WTC11 (cell line): ENCODE measurements around the gene NAXD.

Experiments
- CREM ChIP-seq: sonication (generic); formaldehyde crosslinking; IDR thresholded peaks from 2 replicates; pipeline ENCODE4 v1.8.1; 2022; ENCODE audit warnings: mild to moderate bottlenecking, missing genetic modification reagents, moderate library complexity
- ELF4 ChIP-seq: sonication (generic); formaldehyde crosslinking; IDR thresholded peaks from 2 replicates; pipeline ENCODE4 v1.8.1; 2022; ENCODE audit warnings: low read depth, mild to moderate bottlenecking, moderate library complexity, missing genetic modification reagents
- FOXP1 ChIP-seq: sonication (generic); formaldehyde crosslinking; IDR thresholded peaks from 2 replicates; pipeline ENCODE4 v1.8.0; 2022; ENCODE audit warnings: missing genetic modification reagents, mild to moderate bottlenecking, moderate library complexity, borderline replicate concordance
- JUN ChIP-seq: sonication (generic); formaldehyde crosslinking; IDR thresholded peaks from 2 replicates; pipeline ENCODE4 v1.8.0; 2023; ENCODE audit warnings: mild to moderate bottlenecking, missing genetic modification reagents
- KAT7 ChIP-seq: sonication (generic); formaldehyde crosslinking; IDR thresholded peaks from 2 replicates; pipeline ENCODE4 v1.8.1; 2023; ENCODE audit warnings: missing genetic modification reagents, mild to moderate bottlenecking, borderline replicate concordance
- MAX ChIP-seq: sonication (generic); formaldehyde crosslinking; IDR thresholded peaks from 2 replicates; pipeline ENCODE4 v1.8.0; 2022; ENCODE audit warnings: mild to moderate bottlenecking, missing genetic modification reagents
- RORB ChIP-seq: fragments of 250-450 bp; sonication (Bioruptor Pico); IDR thresholded peaks from 2 replicates; pipeline ENCODE4 v1.9.0; 2021; ENCODE audit warnings: mild to moderate bottlenecking
- SP1 ChIP-seq: sonication (generic); formaldehyde crosslinking; conservative IDR thresholded peaks from 2 replicates; pipeline ENCODE4 v1.8.1; 2022; ENCODE audit warnings: missing genetic modification reagents
- TEAD4 ChIP-seq: sonication (generic); formaldehyde crosslinking; IDR thresholded peaks from 2 replicates; pipeline ENCODE4 v1.8.0; 2022; ENCODE audit warnings: mild to moderate bottlenecking, missing genetic modification reagents
- ZNF281 ChIP-seq: sonication (generic); formaldehyde crosslinking; IDR thresholded peaks from 2 replicates; pipeline ENCODE4 v1.8.0; 2023; ENCODE audit warnings: mild to moderate bottlenecking, missing genetic modification reagents
- ZNF671 ChIP-seq: fragments of 250-450 bp; sonication (Bioruptor Pico); IDR thresholded peaks from 2 replicates; pipeline ENCODE4 v1.8.0; 2021; ENCODE audit warnings: mild to moderate bottlenecking
- TF ChIP-seq, protein P1 (sequence below): fragments of 200-600 bp; IDR thresholded peaks from 2 replicates; pipeline ENCODE4 v1.8.0; 2022; ENCODE audit warnings: antibody characterized with exemption

- TF ChIP-seq RORB (CRISPR knock-in tag): no peak
- TF ChIP-seq, protein P1, sequence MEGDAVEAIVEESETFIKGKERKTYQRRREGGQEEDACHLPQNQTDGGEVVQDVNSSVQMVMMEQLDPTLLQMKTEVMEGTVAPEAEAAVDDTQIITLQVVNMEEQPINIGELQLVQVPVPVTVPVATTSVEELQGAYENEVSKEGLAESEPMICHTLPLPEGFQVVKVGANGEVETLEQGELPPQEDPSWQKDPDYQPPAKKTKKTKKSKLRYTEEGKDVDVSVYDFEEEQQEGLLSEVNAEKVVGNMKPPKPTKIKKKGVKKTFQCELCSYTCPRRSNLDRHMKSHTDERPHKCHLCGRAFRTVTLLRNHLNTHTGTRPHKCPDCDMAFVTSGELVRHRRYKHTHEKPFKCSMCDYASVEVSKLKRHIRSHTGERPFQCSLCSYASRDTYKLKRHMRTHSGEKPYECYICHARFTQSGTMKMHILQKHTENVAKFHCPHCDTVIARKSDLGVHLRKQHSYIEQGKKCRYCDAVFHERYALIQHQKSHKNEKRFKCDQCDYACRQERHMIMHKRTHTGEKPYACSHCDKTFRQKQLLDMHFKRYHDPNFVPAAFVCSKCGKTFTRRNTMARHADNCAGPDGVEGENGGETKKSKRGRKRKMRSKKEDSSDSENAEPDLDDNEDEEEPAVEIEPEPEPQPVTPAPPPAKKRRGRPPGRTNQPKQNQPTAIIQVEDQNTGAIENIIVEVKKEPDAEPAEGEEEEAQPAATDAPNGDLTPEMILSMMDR: no peak
- no peak for TF ChIP-seq TEAD4
- no peak for TF ChIP-seq ZNF281
- no peak for TF ChIP-seq ZNF671
- no peak for TF ChIP-seq MAX (CRISPR knock-in tag)
- TF ChIP-seq CREM (CRISPR knock-in tag): no peak
- no peak for TF ChIP-seq JUN (CRISPR knock-in tag)
- no peak for TF ChIP-seq ELF4 (CRISPR knock-in tag)
- TF ChIP-seq KAT7 (CRISPR knock-in tag): no peak
- TF ChIP-seq FOXP1 (CRISPR knock-in tag): no peak
- no peak for TF ChIP-seq SP1 (CRISPR knock-in tag)
Observed at GRCh38 chr13:110615005-110615321, 382 bp upstream of the NAXD start.
